ENCODE measurements around the gene SLC25A39.

- TF ChIP-seq CTCF (conservative IDR thresholded peaks at IDR 0.05; ENCODE audit: low read length), result no peak
- no peak for TF ChIP-seq EZH2phosphoT487 (IDR thresholded peaks at IDR 0.05; ENCODE audit: borderline replicate concordance)
Measured at GRCh38 chr17:44348988-44349364, 24.4 kb upstream of the SLC25A39 start.

All from Loucy (cell line).